Measurements from ENCODE around the gene PLPPR3. TPM values are rescaled to one million over a fixed set of nuclear protein-coding genes. Genes with fewer than 3 reads are reported as not detected.

The PLPPR3 gene
- total RNA-seq, 4 donors from 2014 or later, result not detected

DNA sequence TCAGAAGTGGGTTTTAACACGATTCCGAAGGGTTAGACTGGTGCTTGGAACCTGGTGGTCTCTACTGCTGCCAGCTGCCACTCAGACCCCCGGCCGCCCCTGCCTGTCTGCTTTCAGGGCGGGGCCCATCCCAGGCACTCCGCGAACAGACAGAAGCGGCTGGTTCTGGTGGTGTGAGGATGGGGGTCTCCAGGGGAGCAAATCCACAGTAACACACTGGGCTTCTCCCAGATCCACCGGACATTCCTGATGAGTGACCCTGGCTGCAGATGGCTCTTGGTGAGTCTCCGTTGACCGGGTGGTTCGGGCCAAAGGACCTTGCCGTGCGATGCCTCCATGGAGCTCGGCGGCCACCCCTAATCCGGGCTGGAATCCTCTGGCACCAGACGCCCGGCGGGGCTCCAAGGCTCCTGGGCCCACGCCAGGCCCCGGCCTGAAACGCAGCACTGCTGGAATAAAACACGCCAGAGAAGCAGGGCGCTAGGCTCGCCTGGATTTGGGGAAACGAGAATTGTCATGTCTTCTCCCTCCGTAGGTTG is 26.6 kb downstream of the PLPPR3 start:
- H3K27me3 ChIP-seq, result no peaks in the 10 kb centered on the region
- intact Hi-C loops (cut with DNase I; ENCODE audit: low total_unique reads) (loop anchor here (5.0 to 10.0 kb wide), 3 partner anchors 133 to 480 kb away; partner anchors contain the start of genes FAM174C, POLRMT and RNF126), in situ Hi-C loops (cut with MboI; ENCODE audit: low sequenced_read_pairs in 4 of 4) (no loop called here)
- H3K4me1 ChIP-seq, result peaks cover 33% of the 10 kb centered on the region in 2 donors
- TF ChIP-seq, protein P1, sequence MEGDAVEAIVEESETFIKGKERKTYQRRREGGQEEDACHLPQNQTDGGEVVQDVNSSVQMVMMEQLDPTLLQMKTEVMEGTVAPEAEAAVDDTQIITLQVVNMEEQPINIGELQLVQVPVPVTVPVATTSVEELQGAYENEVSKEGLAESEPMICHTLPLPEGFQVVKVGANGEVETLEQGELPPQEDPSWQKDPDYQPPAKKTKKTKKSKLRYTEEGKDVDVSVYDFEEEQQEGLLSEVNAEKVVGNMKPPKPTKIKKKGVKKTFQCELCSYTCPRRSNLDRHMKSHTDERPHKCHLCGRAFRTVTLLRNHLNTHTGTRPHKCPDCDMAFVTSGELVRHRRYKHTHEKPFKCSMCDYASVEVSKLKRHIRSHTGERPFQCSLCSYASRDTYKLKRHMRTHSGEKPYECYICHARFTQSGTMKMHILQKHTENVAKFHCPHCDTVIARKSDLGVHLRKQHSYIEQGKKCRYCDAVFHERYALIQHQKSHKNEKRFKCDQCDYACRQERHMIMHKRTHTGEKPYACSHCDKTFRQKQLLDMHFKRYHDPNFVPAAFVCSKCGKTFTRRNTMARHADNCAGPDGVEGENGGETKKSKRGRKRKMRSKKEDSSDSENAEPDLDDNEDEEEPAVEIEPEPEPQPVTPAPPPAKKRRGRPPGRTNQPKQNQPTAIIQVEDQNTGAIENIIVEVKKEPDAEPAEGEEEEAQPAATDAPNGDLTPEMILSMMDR (IDR thresholded peaks at IDR 0.05 in 4 of 5, conservative IDR thresholded peaks at IDR 0.05 in 1 of 5), result no peak
- TF ChIP-seq POLR2A (IDR thresholded peaks at IDR 0.05), result no peak
- ATAC-seq (no peak), DNase-seq (no peak)
- peak overlapping the region; percentile 54 to 97 (median 71) for H3K27ac ChIP-seq
- H3K9me3 ChIP-seq, result no peaks in the 10 kb centered on the region
- H3K4me3 ChIP-seq, result peak overlapping the region in 2 of 4 donors; percentile 79 to 98
- no peaks in the 10 kb centered on the region for H3K36me3 ChIP-seq

DNA sequence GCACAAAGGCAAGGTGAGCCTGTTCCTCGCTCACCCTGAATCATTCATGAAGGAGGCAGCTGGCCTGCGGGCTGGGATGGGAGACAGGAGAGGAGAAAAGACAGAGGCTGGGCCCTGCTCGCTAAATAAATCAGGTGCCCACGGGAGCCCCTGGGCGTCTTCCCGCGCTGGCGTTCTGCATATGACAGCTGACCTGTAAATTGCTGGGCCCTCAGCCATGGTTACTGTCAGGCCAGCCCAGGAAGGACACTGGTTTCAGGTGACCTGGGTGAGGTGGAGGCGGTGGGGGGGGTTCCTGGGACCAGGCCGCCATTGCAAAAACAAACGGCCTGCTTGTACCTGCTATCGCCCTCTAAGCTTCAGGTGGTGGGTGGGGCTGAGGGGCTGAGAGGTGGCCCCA is 27.9 kb downstream of the PLPPR3 start:
- in situ Hi-C loops (cut with MboI; ENCODE audit: low sequenced_read_pairs in 4 of 4) (no loop called here), intact Hi-C loops (cut with DNase I; ENCODE audit: low total_unique reads) (loop anchor here (10.0 kb wide), 1 partner anchor 481 kb away; the partner anchor contains the start of gene FAM174C)
- Histone ChIP-seq H3K4me3 (no peak overlapping the region), H3K27me3 (no peaks in the 10 kb centered on the region), H3K27ac (no peak overlapping the region), H3K9me3 (no peaks in the 10 kb centered on the region), H3K36me3 (no peaks in the 10 kb centered on the region), H3K4me1 (peaks cover 24 to 32% of the 10 kb centered on the region in 2 donors)
- ATAC-seq, result no peak
- no peak for TF ChIP-seq POLR2A (IDR thresholded peaks at IDR 0.05)
- TF ChIP-seq, protein P1 (IDR thresholded peaks at IDR 0.05 in 4 of 5, conservative IDR thresholded peaks at IDR 0.05 in 1 of 5), result no peak
- DNase-seq, result no peak

DNA sequence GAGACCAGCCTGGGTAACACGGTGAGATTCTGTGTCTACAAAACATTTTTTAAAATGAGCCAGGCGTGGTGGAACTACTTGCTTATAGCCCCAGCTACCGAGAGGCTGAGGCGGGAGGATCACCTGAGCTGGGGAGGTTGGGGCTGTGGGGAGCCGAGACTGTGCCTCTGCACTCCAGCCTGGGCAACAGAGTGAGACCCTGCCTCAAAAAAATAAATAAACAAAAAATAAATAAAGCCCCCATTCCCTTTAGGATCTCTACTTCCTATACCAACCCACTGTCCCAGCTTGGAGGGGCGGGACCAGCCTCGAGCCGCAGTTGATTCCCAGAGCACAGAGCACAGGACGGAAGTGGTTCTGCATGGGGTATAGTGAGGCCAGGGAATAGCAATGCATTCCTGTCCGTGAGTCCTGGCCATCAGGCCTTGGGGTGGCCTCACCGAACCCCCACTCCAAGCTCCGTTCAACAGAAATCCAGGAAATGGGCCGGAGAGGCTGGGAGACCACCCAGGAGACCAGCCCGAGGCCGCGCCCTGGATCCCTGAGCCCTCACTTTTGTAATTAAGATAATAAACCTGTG is 29.4 kb downstream of the PLPPR3 start:
- H3K27me3 ChIP-seq, result no peaks in the 10 kb centered on the region
- peak overlapping the region; percentile 25 to 65 (median 61) for H3K27ac ChIP-seq
- no peak overlapping the region for H3K4me3 ChIP-seq
- TF ChIP-seq, protein P1 (IDR thresholded peaks at IDR 0.05 in 4 of 5, conservative IDR thresholded peaks at IDR 0.05 in 1 of 5), result no peak
- TF ChIP-seq POLR2A (IDR thresholded peaks at IDR 0.05), result no peak
- intact Hi-C loops (cut with DNase I; ENCODE audit: low total_unique reads), result loop anchor here (10.0 kb wide), 1 partner anchor 482 kb away; the partner anchor contains the start of gene FAM174C
- in situ Hi-C loops (cut with MboI; ENCODE audit: low sequenced_read_pairs in 4 of 4), result no loop called here
- DNase-seq, result no peak
- no peaks in the 10 kb centered on the region for H3K36me3 ChIP-seq
- H3K9me3 ChIP-seq, result no peaks in the 10 kb centered on the region
- peaks cover 20 to 38% of the 10 kb centered on the region in 2 donors for H3K4me1 ChIP-seq
- no peak for ATAC-seq

DNA sequence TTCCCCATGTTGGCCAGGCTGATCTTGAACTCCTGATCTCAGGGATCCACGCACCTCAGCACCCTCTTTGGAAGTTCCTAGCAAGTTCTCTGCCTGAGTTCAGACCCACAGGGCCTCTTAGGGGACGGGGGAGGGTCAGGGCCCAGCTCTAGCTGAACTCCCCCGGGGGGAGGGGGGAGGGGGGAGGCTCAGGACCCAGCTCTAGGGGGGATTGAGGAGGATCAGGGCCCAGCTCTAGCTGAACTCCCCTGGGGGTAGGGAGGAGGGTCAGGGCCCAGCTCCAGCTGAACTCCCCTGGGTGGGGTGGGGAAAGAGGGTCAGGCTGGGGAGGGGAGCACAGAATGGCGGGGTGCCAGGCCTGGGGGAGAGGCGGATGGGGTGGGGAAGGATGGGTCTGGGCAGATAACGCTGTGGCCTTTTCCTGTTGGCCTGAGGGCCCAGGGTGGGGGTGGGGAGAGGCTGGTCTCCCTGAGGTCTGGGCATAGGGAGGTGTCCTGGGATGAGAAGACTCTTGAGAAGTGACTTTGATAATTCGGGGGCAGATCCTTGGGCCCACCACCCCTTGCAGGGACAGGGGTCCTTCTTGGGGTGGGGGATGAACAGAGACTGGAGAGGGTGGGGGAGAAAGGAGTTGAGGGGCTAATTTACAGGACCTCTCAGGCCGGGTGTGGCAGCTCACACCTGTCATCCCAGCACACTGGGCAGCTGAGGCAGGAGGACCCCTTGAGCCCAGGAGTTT is 30.0 kb downstream of the PLPPR3 start:
- no peak for ATAC-seq

More for the DNA sequence above, 30.0 kb downstream of the PLPPR3 start:
- no peak for DNase-seq
- TF ChIP-seq, protein P1 (IDR thresholded peaks at IDR 0.05 in 4 of 5, conservative IDR thresholded peaks at IDR 0.05 in 1 of 5), result no peak
- no peak for TF ChIP-seq POLR2A (IDR thresholded peaks at IDR 0.05)
- intact Hi-C loops (cut with DNase I; ENCODE audit: low total_unique reads) (loop anchor here (10.0 kb wide), 1 partner anchor 483 kb away; the partner anchor contains the start of gene FAM174C), in situ Hi-C loops (cut with MboI; ENCODE audit: low sequenced_read_pairs in 4 of 4) (no loop called here)
- Histone ChIP-seq H3K4me1 (peaks cover 20 to 38% of the 10 kb centered on the region in 2 donors), H3K4me3 (no peak overlapping the region), H3K36me3 (no peaks in the 10 kb centered on the region), H3K27ac (peak overlapping the region; percentile 25 to 65 (median 61)), H3K9me3 (no peaks in the 10 kb centered on the region), H3K27me3 (no peaks in the 10 kb centered on the region)

All from gastrocnemius medialis (tissue), 4 donors.